ENCODE data around the gene MRPL21.

Gene MRPL21

GRCh38 chr11:68924073-68924925 lies 20.7 kb upstream of the MRPL21 start:
- no peak overlapping the region for H3K4me3 ChIP-seq (ENCODE audit: low read depth, low read length)
- no peak for TF ChIP-seq CTCF (conservative IDR thresholded peaks at IDR 0.05; ENCODE audit: low read depth, low read length)
- peak; percentile 42 for DNase-seq (ENCODE audit: low read depth)

GRCh38 chr11:68923614-68924013 lies 20.0 kb upstream of the MRPL21 start:
- DNase-seq (ENCODE audit: low read depth): peak; percentile 23
- H3K4me3 ChIP-seq (ENCODE audit: low read depth, low read length): no peak overlapping the region
- no peak for TF ChIP-seq CTCF (conservative IDR thresholded peaks at IDR 0.05; ENCODE audit: low read depth, low read length)

- DNase-seq (ENCODE audit: low read depth): no peak
- H3K4me3 ChIP-seq (ENCODE audit: low read depth, low read length): no peak overlapping the region
- TF ChIP-seq CTCF (conservative IDR thresholded peaks at IDR 0.05; ENCODE audit: low read depth, low read length): no peak
Observed at GRCh38 chr11:68916439-68916838, 12.8 kb upstream of the MRPL21 start.

GRCh38 chr11:68914761-68915160 lies 11.1 kb upstream of the MRPL21 start:
- TF ChIP-seq CTCF (conservative IDR thresholded peaks at IDR 0.05; ENCODE audit: low read depth, low read length): no peak
- DNase-seq (ENCODE audit: low read depth): no peak
- no peak overlapping the region for H3K4me3 ChIP-seq (ENCODE audit: low read depth, low read length)

- no peak overlapping the region for H3K4me3 ChIP-seq (ENCODE audit: low read depth, low read length)
- no peak for DNase-seq (ENCODE audit: low read depth)
- no peak for TF ChIP-seq CTCF (conservative IDR thresholded peaks at IDR 0.05; ENCODE audit: low read depth, low read length)
Observed at GRCh38 chr11:68913188-68913587, 9.6 kb upstream of the MRPL21 start.

- no peak for TF ChIP-seq CTCF (conservative IDR thresholded peaks at IDR 0.05; ENCODE audit: low read depth, low read length)
- H3K4me3 ChIP-seq (ENCODE audit: low read depth, low read length): no peak overlapping the region
- DNase-seq (ENCODE audit: low read depth): no peak
Observed at GRCh38 chr11:68912254-68912653, 8.6 kb upstream of the MRPL21 start.

- TF ChIP-seq CTCF (conservative IDR thresholded peaks at IDR 0.05; ENCODE audit: low read depth, low read length): no peak
- H3K4me3 ChIP-seq (ENCODE audit: low read depth, low read length): no peak overlapping the region
- DNase-seq (ENCODE audit: low read depth): no peak
Observed at GRCh38 chr11:68911731-68912130, 8.1 kb upstream of the MRPL21 start.
